Skeletal muscle tissue (tissue), 4 donors: Measurements from ENCODE around the gene OVOL3. TPM values are rescaled to one million over a fixed set of nuclear protein-coding genes. Genes with fewer than 3 reads are reported as not detected.
"Not testable (repeated sequence)": the region's sequence is repeated elsewhere in the genome, so short reads cannot be mapped to it uniquely, and the experiment has no call there.

ENCODE experiments used
- H3K27ac ChIP-seq: one replicate; pipeline ENCODE4 v1.7.0; 2013; ENCODE audit warnings: mild to moderate bottlenecking, low read depth, low read length, inconsistent platforms
- H3K27me3 ChIP-seq, 3 donors: one replicate each; pipeline ENCODE4 v1.7.0; 2013; ENCODE audit warnings: low read length in 3 of 3; ENCODE audit not compliant: control insufficient read depth in 3 of 3, insufficient read depth in 3 of 3
- H3K36me3 ChIP-seq, 3 donors: one replicate each; pipeline ENCODE4 v1.7.0; 2013; ENCODE audit warnings: low read length in 3 of 3; ENCODE audit not compliant: control insufficient read depth in 3 of 3, insufficient read depth in 3 of 3
- H3K4me1 ChIP-seq, 3 donors: one replicate each; pipeline ENCODE4 v1.7.0; 2013; ENCODE audit warnings: low read length in 3 of 3, mild to moderate bottlenecking in 3 of 3; ENCODE audit not compliant: control insufficient read depth in 3 of 3, insufficient read depth in 3 of 3
- H3K4me3 ChIP-seq, 3 donors: one replicate each; pipeline ENCODE4 v1.7.0; 2013; ENCODE audit warnings: low read length in 3 of 3
- H3K9ac ChIP-seq, 3 donors: one replicate each; pipeline ENCODE4 v1.7.0; 2013; ENCODE audit warnings: low read length in 3 of 3, mild to moderate bottlenecking in 3 of 3, moderate library complexity in 2 of 3, low read depth in 1 of 3
- H3K9me3 ChIP-seq, 3 donors: one replicate each; pipeline ENCODE4 v1.7.0; 2013; ENCODE audit warnings: low read length in 3 of 3; ENCODE audit not compliant: control insufficient read depth in 3 of 3
- total RNA-seq: library from RNA; depleted of rRNA; stranded (reverse); fragments of >200 nt; gene quantifications from one replicate; pipeline ENCODE4 v1.2.3, GENCODE V29; 2014
- donor health status: Osteomylitis.

OVOL3 gene
- total RNA-seq, result not detected

GRCh38 chr19:36110487-36111199, at the start of gene OVOL3:
Gene OVOL3, plus strand, starts transcription at chr19:36111143. Its CDS starts 60 bp downstream, at chr19:36111203.
- Histone ChIP-seq H3K36me3 (peaks cover 17 to 36% (median 33%) of the 10 kb centered on the region in 3 donors), H3K27ac (no peak within 1 kb of the TSS), H3K27me3 (no peaks in the 10 kb centered on the region), H3K9ac (no peak within 1 kb of the TSS), H3K4me1 (peaks cover 11 to 21% (median 14%) of the 10 kb centered on the region in 3 donors), H3K9me3 (no peaks in the 10 kb centered on the region), H3K4me3 (no peak within 1 kb of the TSS)

GRCh38 chr19:36061367-36061766, 49.6 kb upstream of the OVOL3 start:
- Histone ChIP-seq H3K27ac (no peak overlapping the region), H3K9ac (peak overlapping the region in 1 of 3 donors; percentile 45), H3K36me3 (no peaks in the 10 kb centered on the region)

GRCh38 chr19:36064826-36065225, 46.1 kb upstream of the OVOL3 start:
- H3K27ac ChIP-seq, result no peak overlapping the region
- H3K9ac ChIP-seq, result no peak overlapping the region
- H3K36me3 ChIP-seq, result no peaks in the 10 kb centered on the region
- H3K27me3 ChIP-seq, result no peaks in the 10 kb centered on the region
- no peak overlapping the region for H3K4me3 ChIP-seq
- H3K4me1 ChIP-seq, result peaks cover 6 to 8% (median 7%) of the 10 kb centered on the region in 3 donors
- H3K9me3 ChIP-seq, result no peaks in the 10 kb centered on the region

More at GRCh38 chr19:36061367-36061766, 49.6 kb upstream of the OVOL3 start:
- Histone ChIP-seq H3K27me3 (no peaks in the 10 kb centered on the region), H3K4me3 (no peak overlapping the region), H3K9me3 (no peaks in the 10 kb centered on the region), H3K4me1 (peaks cover 18 to 21% (median 21%) of the 10 kb centered on the region in 3 donors)

- Histone ChIP-seq H3K9ac (no peak overlapping the region), H3K36me3 (no peaks in the 10 kb centered on the region), H3K27ac (no peak overlapping the region), H3K9me3 (no peaks in the 10 kb centered on the region), H3K4me3 (no peak overlapping the region), H3K4me1 (no peaks in the 10 kb centered on the region), H3K27me3 (no peaks in the 10 kb centered on the region)
Observed at GRCh38 chr19:36067681-36068080, 43.3 kb upstream of the OVOL3 start.

DNA sequence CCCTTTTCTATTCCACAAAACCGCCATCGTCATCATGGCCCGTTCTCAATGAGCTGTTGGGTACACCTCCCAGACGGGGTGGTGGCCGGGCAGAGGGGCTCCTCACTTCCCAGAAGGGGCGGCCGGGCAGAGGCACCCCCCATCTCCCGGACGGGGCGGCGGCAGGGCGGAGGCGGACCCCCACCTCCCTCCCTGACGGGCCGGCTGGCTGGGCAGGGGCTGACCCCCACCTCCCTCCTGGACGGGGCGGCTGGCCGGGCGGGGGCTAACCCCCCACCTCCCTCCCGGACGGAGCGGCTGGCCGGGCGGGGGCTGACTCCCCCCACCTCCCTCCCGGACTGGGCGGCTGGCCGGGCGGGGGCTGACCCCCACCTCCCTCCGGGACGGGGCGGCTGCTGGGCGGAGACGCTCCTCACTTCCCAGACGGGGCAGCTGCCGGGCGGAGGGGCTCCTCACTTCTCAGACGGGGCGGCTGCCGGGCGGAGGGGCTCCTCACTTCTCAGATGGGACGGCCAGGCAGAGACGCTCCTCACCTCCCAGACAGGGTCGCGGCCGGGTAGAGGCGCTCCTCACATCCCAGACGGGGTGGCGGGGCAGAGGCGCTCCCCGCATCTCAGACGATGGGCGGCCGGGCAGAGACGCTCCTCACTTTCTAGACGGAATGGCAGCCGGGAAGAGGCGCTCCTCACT, 42.0 kb upstream of the OVOL3 start:
- not testable (repeated sequence) for H3K36me3 ChIP-seq, H3K4me3 ChIP-seq, H3K9ac ChIP-seq, H3K27ac ChIP-seq, H3K27me3 ChIP-seq, H3K4me1 ChIP-seq, H3K9me3 ChIP-seq

DNA sequence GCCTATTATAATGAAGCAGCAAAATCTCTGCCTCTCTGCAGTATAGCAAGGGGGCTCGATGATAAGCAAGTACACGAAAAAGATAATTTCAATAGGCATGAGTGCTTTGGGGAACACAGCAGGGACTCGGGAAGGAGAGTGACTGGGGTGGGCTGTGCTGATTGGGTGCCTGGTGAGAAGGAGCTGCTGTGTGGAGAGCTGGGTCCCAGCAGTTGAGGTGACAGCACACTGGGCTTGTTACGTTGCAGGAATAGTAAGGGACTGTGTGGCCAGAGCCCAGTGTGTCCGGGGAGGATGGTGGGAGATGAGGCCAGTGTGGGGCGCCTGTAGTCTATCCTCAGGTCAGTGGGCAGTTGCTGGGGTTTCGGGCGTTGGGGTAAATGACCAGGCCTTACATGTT, 38.9 kb upstream of the OVOL3 start:
- no peaks in the 10 kb centered on the region for H3K27me3 ChIP-seq
- H3K36me3 ChIP-seq, result no peaks in the 10 kb centered on the region
- no peak overlapping the region for H3K9ac ChIP-seq
- no peak overlapping the region for H3K4me3 ChIP-seq
- H3K9me3 ChIP-seq, result no peaks in the 10 kb centered on the region
- H3K4me1 ChIP-seq, result no peaks in the 10 kb centered on the region
- H3K27ac ChIP-seq, result no peak overlapping the region

GRCh38 chr19:36073121-36073876, 37.6 kb upstream of the OVOL3 start:
- Histone ChIP-seq H3K9me3 (no peaks in the 10 kb centered on the region), H3K27ac (no peak overlapping the region), H3K27me3 (no peaks in the 10 kb centered on the region), H3K9ac (no peak overlapping the region), H3K4me1 (no peaks in the 10 kb centered on the region), H3K4me3 (no peak overlapping the region), H3K36me3 (no peaks in the 10 kb centered on the region)

DNA sequence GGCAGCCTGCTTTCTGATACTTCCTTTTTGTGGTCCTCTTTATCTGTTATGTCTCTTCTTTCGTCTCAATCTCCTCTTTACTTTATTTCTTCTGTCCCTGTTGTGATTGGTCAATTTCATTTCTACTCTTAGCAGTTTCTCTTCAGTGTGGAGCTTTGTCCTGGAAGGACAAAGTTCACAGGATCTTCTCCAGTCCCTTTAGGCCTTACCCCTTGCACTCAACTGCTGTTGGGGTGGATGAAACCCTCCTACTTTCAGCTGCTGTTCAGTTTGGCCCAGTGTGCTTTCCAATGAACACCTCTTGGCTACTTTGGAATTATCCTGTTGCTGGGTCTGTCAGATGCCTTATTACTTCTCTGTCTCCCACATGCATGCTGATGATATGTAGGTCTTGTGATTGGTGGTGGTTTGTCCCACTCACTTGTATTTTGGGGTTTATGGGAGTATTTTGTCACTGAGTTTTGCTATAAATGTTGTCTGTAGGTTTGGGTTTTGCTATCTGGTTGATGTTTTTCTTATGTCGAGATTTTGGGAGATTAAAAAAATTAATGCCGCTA, 31.5 kb upstream of the OVOL3 start:
- H3K9ac ChIP-seq, result no peak overlapping the region

GRCh38 chr19:36081385-36081784, 29.6 kb upstream of the OVOL3 start:
- Histone ChIP-seq H3K4me1 (no peaks in the 10 kb centered on the region), H3K9me3 (no peaks in the 10 kb centered on the region), H3K36me3 (no peaks in the 10 kb centered on the region), H3K4me3 (no peak overlapping the region), H3K27me3 (no peaks in the 10 kb centered on the region), H3K9ac (no peak overlapping the region), H3K27ac (no peak overlapping the region)

More for the DNA sequence above, 31.5 kb upstream of the OVOL3 start:
- Histone ChIP-seq H3K27ac (no peak overlapping the region), H3K27me3 (no peaks in the 10 kb centered on the region), H3K9me3 (no peaks in the 10 kb centered on the region), H3K4me3 (no peak overlapping the region), H3K36me3 (no peaks in the 10 kb centered on the region), H3K4me1 (no peaks in the 10 kb centered on the region)
